PC-3 (cell line): ENCODE results near the gene SMIM12.

Experiments
- CTCF ChIP-seq: fragments of 300-600 bp; sonication (generic); conservative IDR thresholded peaks from 2 replicates; pipeline ENCODE4 v1.5.1; 2017; ENCODE audit warnings: antibody characterized with exemption, low read depth, mild to moderate bottlenecking, low read length
- EZH2 ChIP-seq: fragments of 300-600 bp; sonication (generic); IDR thresholded peaks from one replicate; pipeline ENCODE4 v1.6.1; 2017; ENCODE audit warnings: antibody characterized with exemption, mild to moderate bottlenecking, low read length; ENCODE audit not compliant: unreplicated experiment
- EZH2phosphoT487 ChIP-seq: fragments of 300-600 bp; sonication (generic); IDR thresholded peaks from 2 replicates; pipeline ENCODE4 v1.6.1; 2018; ENCODE audit warnings: mild to moderate bottlenecking, antibody characterized with exemption, low read length, borderline replicate concordance

GRCh38 chr1:34824817-34825454 is 34.6 kb downstream of the SMIM12 start:
- no peak for TF ChIP-seq CTCF
- no peak for TF ChIP-seq EZH2
- no peak for TF ChIP-seq EZH2phosphoT487
